Activated CD4-positive, alpha-beta T cell treated with anti-CD3 and anti-CD28 coated beads, Interleukin-2, amount 10 ng/mL, durations not matched to agents 24 days and 14 days (primary cell): ENCODE results near the gene NFIA. TPM values are rescaled to one million over a fixed set of nuclear protein-coding genes. Genes with fewer than 3 reads are reported as not detected.

ENCODE experiments used
- DNase-seq: peaks from one replicate; pipeline ENCODE4 v3.0.0; 2022
- H3K27ac Mint-ChIP-seq: one replicate; pipeline ENCODE4 v1.8.0; 2022; ENCODE audit warnings: mild to moderate bottlenecking, mixed read lengths
- H3K27me3 Mint-ChIP-seq: one replicate; pipeline ENCODE4 v1.8.0; 2022; ENCODE audit warnings: mixed read lengths
- H3K36me3 Mint-ChIP-seq: one replicate; pipeline ENCODE4 v1.8.0; 2022; ENCODE audit warnings: low read depth, mild to moderate bottlenecking, mixed read lengths
- H3K4me1 Mint-ChIP-seq: one replicate; pipeline ENCODE4 v1.8.0; 2021; ENCODE audit warnings: mixed read lengths
- H3K4me3 Mint-ChIP-seq: one replicate; pipeline ENCODE4 v1.8.0; 2022; ENCODE audit warnings: mild to moderate bottlenecking, moderate library complexity, mixed read lengths
- H3K9me3 Mint-ChIP-seq: one replicate; pipeline ENCODE4 v1.8.0; 2021; ENCODE audit warnings: mixed read lengths
- intact Hi-C: fragments of 100-400 bp; cut with micrococcal nuclease; formaldehyde crosslinking; loops from one replicate; pipeline ENCODE4 v1.15.1; 2023
- total RNA-seq: library from RNA; stranded (reverse); gene quantifications from 2 replicates; pipeline ENCODE4 v1.2.3, GENCODE V29; 2022

NFIA gene
- total RNA-seq, 1 donor from 2014 or later: 0.63 TPM

DNA sequence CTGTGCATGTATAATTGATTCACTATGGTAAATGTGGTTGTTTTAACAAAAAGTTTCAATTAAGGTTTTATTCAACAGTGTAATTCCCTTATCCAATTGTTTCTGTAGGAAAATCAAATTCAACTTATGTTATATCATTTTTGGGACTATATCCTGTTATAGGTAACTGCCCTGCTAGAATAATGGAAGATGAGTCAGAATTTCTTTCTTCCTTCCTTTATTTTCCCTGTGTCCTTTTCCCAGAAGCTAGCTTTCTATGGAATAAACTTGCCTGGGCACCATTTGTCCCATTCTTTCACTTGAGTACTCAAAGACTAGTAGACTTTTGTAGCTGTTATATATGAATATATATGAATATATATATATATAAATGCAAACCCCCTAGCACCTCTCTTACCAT, 341.3 kb downstream of the NFIA start:
- Mint-ChIP-seq H3K27me3 (peaks cover 14% of the 10 kb centered on the region), H3K4me3 (no peak overlapping the region), H3K4me1 (no peaks in the 10 kb centered on the region), H3K36me3 (no peaks in the 10 kb centered on the region), H3K9me3 (no peaks in the 10 kb centered on the region), H3K27ac (no peak overlapping the region)
- DNase-seq: no peak
- intact Hi-C loops: no loop called here

DNA sequence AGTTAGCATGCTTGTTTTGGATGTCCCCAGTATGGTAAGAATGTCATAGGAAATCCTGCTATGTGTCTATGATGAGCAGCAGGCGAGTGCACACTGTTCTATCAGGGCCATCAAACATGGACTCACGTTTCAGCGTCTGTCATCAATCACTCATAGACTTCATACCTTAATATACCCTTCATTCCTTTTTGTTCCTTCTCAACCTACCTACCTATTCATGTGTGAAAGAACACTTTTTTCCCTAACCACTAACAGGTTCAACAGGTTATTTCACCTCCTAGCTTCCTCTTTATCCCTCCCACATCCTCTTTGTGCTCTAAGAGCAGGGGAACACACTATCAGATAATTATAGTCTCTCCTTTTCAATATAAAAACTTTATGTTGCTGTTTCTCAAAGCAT, 342.0 kb downstream of the NFIA start:
- no peak for DNase-seq
- peaks cover 18% of the 10 kb centered on the region for H3K27me3 Mint-ChIP-seq
- H3K4me3 Mint-ChIP-seq: no peak overlapping the region
- H3K9me3 Mint-ChIP-seq: no peaks in the 10 kb centered on the region
- intact Hi-C loops: no loop called here
- no peak overlapping the region for H3K27ac Mint-ChIP-seq
- H3K4me1 Mint-ChIP-seq: no peaks in the 10 kb centered on the region
- H3K36me3 Mint-ChIP-seq: no peaks in the 10 kb centered on the region

DNA sequence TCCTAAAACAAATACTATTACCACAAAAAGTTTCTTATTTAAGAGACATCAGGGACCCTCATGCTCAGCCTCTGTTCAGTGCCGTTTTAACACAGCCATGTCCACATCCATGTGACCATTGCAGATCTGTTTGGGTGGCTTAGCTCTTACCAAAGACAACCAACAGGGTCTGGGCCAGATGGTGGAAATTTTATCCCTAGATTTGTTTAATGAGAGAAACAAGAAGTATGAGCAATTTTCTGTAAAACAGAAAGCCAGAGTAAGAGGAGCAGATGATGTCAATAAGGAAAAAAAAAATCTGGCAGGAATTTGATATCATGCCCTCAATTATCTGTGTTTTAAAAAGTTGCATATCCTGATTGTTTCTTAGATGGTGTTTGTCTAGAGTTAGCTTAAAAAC, 342.7 kb downstream of the NFIA start:
- intact Hi-C loops: no loop called here
- DNase-seq: no peak
- no peak overlapping the region for H3K4me3 Mint-ChIP-seq
- no peaks in the 10 kb centered on the region for H3K9me3 Mint-ChIP-seq
- H3K27me3 Mint-ChIP-seq: peaks cover 18% of the 10 kb centered on the region
- H3K36me3 Mint-ChIP-seq: no peaks in the 10 kb centered on the region
- H3K4me1 Mint-ChIP-seq: no peaks in the 10 kb centered on the region
- H3K27ac Mint-ChIP-seq: no peak overlapping the region

DNA sequence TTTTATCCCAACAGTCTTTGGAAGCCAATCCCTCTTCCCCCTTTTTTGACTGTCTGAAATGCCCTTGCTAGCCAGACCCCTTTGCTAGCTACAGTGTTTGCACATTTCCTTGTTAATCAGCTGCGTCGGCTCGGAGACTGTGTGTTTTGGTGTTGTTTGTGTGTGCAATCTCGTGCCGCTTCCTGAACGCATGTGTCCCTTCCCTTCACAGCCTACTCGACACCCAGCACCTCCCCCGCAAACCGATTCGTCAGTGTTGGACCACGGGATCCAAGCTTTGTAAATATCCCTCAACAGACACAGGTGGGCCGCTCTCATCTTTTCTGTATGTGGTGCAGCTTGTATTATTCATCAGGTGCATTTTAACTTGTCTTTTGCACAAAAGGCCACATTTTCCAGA, 343.9 kb downstream of the NFIA start:
- H3K36me3 Mint-ChIP-seq: no peaks in the 10 kb centered on the region
- DNase-seq: no peak
- H3K4me3 Mint-ChIP-seq: no peak overlapping the region
- peaks cover 18% of the 10 kb centered on the region for H3K27me3 Mint-ChIP-seq
- H3K9me3 Mint-ChIP-seq: no peaks in the 10 kb centered on the region
- H3K27ac Mint-ChIP-seq: no peak overlapping the region
- H3K4me1 Mint-ChIP-seq: no peaks in the 10 kb centered on the region
- intact Hi-C loops: no loop called here

DNA sequence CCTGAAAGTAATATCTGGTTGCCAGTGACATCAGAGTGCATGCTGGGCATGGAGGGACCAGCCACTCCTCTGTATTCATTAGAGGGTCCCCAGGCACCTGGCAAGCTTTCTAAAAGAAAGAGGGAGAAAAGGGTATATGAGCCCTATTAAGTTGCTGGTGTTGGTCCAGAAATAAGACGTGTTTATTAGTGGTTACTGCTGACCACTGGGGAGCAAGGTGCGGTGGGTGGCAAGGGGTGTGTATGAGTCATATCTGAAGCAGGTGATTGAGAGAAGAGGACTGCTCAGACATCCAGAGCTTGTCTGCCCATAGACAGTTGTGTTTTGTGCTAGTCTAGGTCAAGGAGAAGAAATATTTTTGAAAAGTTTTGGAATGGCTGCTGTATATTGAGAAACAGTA, 344.5 kb downstream of the NFIA start:
- H3K36me3 Mint-ChIP-seq: no peaks in the 10 kb centered on the region
- DNase-seq: no peak
- H3K27ac Mint-ChIP-seq: no peak overlapping the region
- intact Hi-C loops: no loop called here
- no peak overlapping the region for H3K4me3 Mint-ChIP-seq
- peaks cover 18% of the 10 kb centered on the region for H3K27me3 Mint-ChIP-seq
- H3K9me3 Mint-ChIP-seq: no peaks in the 10 kb centered on the region
- H3K4me1 Mint-ChIP-seq: no peaks in the 10 kb centered on the region

DNA sequence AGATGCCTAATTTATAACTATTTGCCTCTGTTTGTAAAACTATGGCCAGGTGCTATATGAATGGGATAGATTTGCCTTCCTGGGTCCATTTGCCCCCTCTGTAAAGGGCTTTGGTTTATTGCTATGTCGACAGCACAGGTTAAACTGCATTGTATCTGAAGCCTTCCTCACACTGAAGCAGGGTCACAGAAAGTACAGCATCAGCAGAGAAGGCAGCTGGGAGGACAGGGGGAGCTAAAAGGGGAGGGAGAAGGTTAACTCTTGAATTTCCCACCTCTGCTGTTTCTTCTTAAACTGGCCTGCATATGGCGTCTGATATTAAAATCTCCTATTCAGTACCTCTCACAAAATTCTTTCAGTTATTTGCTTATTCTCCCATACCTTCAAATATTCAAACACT, 345.1 kb downstream of the NFIA start:
- no peak overlapping the region for H3K4me3 Mint-ChIP-seq
- no peaks in the 10 kb centered on the region for H3K4me1 Mint-ChIP-seq
- peaks cover 22% of the 10 kb centered on the region for H3K27me3 Mint-ChIP-seq
- DNase-seq: no peak
- no peaks in the 10 kb centered on the region for H3K36me3 Mint-ChIP-seq
- no peaks in the 10 kb centered on the region for H3K9me3 Mint-ChIP-seq
- no peak overlapping the region for H3K27ac Mint-ChIP-seq
- intact Hi-C loops: no loop called here

DNA sequence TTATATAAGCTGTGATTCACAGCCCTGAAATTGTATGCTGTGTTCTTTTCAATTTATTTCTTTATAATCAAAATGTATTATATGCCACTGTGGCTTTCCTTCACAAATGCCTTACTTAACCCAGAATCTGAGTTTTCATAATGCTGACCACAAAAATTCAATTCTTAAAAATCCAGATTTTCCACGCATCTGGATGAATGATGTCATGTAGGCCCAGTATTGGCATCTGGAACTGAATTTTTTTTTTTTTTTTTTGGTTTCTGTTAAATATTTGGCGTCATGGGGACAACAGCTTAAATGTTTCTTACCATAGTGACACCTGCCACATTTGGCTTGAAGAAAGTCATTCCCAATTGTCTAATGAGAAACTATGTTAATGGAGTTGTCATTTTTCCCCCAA, 345.8 kb downstream of the NFIA start:
- H3K9me3 Mint-ChIP-seq: no peaks in the 10 kb centered on the region
- H3K27me3 Mint-ChIP-seq: peaks cover 26% of the 10 kb centered on the region
- no peak for DNase-seq
- no peak overlapping the region for H3K4me3 Mint-ChIP-seq
- H3K36me3 Mint-ChIP-seq: no peaks in the 10 kb centered on the region
- intact Hi-C loops: no loop called here
- no peaks in the 10 kb centered on the region for H3K4me1 Mint-ChIP-seq
- H3K27ac Mint-ChIP-seq: no peak overlapping the region

DNA sequence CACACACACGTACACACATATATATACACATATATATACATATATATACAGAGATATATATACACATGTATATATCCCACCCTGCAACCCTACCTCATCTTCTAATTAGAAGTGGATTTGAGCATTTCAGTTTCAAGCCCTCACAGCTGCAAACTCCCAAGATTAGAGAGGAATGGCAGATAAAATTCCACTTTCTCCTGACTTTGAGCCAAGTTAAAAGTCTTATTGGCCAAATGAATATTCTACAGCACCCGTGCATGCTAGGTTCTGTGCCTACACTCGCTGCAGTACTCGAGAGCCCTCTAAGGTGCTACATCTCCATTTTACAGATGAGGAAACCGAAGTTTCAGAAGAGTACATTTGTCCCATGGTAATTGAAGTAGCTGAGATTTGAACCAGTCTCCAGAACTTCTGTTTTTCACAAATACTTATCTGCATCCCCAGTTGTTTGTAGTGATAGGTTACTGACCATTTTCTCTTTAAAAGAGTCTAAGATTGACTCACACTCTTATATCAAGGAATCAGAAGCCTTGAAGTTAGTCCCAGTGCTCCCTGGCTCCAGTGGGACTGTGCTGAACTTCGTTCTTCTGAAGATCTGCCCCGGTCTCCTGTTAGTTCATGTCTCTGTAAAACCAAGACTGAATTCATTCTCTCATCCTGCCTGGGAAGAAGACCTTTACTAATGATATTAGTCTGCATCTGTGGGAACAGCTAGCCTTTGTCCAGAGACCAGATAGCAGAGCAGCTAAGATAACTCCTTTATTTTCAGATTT, 350.4 kb downstream of the NFIA start:
- no peak overlapping the region for H3K27ac Mint-ChIP-seq
- H3K4me3 Mint-ChIP-seq: no peak overlapping the region
- H3K9me3 Mint-ChIP-seq: no peaks in the 10 kb centered on the region
- H3K27me3 Mint-ChIP-seq: peaks cover 16% of the 10 kb centered on the region
- intact Hi-C loops: no loop called here
- H3K36me3 Mint-ChIP-seq: no peaks in the 10 kb centered on the region
- no peak for DNase-seq
- no peaks in the 10 kb centered on the region for H3K4me1 Mint-ChIP-seq

DNA sequence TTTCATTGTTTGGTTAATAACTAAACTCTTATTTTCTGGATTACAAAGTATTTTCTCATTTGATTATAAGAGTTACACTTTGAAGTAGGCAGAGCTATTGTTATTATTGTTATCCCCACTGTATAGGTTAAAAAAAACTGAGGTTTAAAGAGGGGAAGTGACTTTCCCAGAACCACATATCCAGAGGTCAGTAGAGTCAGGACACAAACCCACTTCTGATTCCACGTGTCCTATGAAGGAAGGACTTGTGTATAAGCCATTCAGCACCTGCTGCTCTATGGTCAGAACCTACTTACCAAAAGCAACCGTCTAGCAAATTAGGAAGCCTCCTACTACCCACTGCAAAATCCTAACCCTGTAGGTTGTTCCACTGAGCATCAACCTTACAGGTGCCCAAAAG, 351.3 kb downstream of the NFIA start:
- H3K4me3 Mint-ChIP-seq: no peak overlapping the region
- H3K4me1 Mint-ChIP-seq: no peaks in the 10 kb centered on the region
- no peak overlapping the region for H3K27ac Mint-ChIP-seq
- intact Hi-C loops: no loop called here
- no peak for DNase-seq
- no peaks in the 10 kb centered on the region for H3K36me3 Mint-ChIP-seq
- peaks cover 16% of the 10 kb centered on the region for H3K27me3 Mint-ChIP-seq
- no peaks in the 10 kb centered on the region for H3K9me3 Mint-ChIP-seq

DNA sequence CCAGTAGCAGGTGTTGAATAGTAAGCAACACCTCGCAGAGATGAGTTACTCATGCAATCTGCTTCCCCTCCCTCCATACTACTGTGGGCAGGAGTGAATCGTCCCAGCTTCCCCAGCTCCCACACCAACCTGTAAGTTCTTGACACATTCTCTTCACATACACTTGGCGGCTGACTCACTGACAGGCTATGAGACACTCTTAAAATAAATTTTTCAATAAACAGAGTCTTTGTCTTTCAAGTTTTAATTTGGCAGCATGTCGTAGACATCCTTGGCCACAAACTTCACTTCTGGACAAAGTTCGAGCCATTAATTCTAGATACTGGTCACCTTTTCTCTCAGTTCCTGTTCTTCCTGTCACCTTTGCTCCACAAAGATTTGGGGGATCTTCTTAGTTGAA, 351.9 kb downstream of the NFIA start:
- intact Hi-C loops: no loop called here
- H3K4me1 Mint-ChIP-seq: no peaks in the 10 kb centered on the region
- H3K27me3 Mint-ChIP-seq: peaks cover 13% of the 10 kb centered on the region
- H3K4me3 Mint-ChIP-seq: no peak overlapping the region
- DNase-seq: no peak
- no peak overlapping the region for H3K27ac Mint-ChIP-seq
- no peaks in the 10 kb centered on the region for H3K36me3 Mint-ChIP-seq
- H3K9me3 Mint-ChIP-seq: no peaks in the 10 kb centered on the region

DNA sequence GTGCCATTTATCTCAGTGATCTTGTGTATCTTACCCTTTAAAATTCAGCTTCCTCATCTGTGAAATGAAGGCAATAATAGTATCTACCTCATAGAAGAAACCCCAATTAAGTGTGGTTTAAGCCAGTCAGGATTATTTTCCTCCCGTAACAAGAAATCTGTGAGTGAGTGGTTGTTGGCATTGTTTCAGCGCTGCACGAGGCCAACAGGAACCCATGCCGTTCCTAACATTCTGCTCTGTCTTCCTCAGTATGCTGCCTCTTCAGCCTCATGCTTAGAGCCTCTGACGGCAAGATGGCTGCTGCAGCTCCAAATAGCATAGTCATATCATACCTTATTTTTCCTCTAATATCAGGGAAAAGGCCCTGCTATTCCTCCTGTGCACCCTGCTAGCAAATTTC, 352.9 kb downstream of the NFIA start:
- Mint-ChIP-seq H3K4me1 (no peaks in the 10 kb centered on the region), H3K4me3 (no peak overlapping the region), H3K27ac (no peak overlapping the region), H3K27me3 (peaks cover 8% of the 10 kb centered on the region), H3K9me3 (no peaks in the 10 kb centered on the region), H3K36me3 (no peaks in the 10 kb centered on the region)
- no peak for DNase-seq
- intact Hi-C loops: no loop called here

DNA sequence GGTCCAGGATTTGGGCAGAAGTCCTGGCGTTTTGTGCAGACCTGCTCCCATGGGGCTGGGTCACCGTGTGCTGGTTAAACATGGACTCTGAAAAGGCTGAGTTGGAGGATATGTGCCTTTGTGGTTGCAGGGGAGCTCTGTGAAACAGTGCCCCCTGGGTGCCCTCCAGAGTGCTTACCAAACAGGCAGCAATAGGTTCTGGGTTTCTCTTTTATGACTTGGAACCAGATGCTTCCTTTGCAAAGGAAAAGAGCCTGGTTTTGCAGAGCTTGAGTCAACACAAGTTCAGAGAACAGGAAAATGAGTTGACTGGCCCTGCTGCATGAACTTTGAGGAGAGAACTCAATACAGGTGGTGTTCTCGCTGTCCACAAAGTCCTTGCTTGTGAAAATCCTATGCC, 353.7 kb downstream of the NFIA start:
- no peak for DNase-seq
- Mint-ChIP-seq H3K27me3 (peaks cover 8% of the 10 kb centered on the region), H3K27ac (no peak overlapping the region), H3K9me3 (no peaks in the 10 kb centered on the region), H3K4me3 (no peak overlapping the region), H3K4me1 (no peaks in the 10 kb centered on the region), H3K36me3 (no peaks in the 10 kb centered on the region)
- intact Hi-C loops: no loop called here

DNA sequence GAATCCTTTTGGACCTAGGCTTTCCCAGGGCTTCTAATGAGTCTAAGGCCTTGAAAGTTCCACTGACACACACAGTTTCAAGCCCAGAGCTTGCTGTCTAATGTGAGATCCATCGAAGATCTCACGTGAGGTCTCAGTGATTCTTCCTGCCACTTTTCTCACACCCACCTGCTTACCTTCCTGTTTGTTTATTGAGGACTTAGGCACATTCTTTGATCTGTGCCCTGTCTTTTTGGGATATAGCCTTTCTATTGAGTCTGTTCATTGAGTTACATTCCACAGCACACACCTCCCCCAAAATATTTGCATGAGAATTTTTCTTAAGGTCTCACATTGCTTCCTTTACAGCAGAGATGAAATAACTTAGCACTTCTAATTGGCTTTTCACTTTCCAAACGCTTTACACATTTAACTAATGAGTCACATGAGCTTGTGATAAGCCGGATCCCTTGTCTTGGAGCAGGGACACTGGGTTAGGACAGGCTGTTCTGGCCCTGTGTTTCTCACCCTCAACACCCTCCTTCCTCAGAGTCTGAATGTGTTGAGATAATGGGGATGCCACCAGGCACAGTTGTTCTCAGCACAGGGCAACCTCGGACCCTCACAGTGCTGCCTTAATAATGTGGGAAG, 354.2 kb downstream of the NFIA start:
- H3K9me3 Mint-ChIP-seq: no peaks in the 10 kb centered on the region
- no peaks in the 10 kb centered on the region for H3K4me1 Mint-ChIP-seq
- no peak overlapping the region for H3K27ac Mint-ChIP-seq
- intact Hi-C loops: no loop called here
- H3K27me3 Mint-ChIP-seq: peaks cover 8% of the 10 kb centered on the region
- no peaks in the 10 kb centered on the region for H3K36me3 Mint-ChIP-seq
- H3K4me3 Mint-ChIP-seq: no peak overlapping the region
- no peak for DNase-seq

DNA sequence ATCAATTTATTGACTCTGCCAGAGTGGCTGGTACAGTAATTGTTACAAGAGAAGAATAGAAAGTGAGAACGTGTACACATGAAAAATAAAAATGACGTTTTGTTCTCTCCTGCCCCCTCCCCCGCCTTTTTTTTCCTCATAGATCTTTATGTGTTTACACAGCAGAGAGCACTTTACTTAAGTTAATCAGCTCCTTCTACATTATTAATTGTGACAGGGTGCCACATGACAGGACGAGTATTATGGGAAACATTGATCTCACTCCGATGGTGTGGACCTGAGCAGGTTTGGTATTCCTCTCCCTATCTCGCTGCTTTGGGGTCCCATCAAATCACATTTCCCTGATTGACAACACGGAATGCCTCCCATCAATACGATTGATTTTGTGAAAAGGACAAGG, 356.9 kb downstream of the NFIA start:
- no peak overlapping the region for H3K4me3 Mint-ChIP-seq
- H3K9me3 Mint-ChIP-seq: no peaks in the 10 kb centered on the region
- DNase-seq: no peak
- intact Hi-C loops: no loop called here
- no peaks in the 10 kb centered on the region for H3K36me3 Mint-ChIP-seq
- H3K4me1 Mint-ChIP-seq: no peaks in the 10 kb centered on the region
- no peak overlapping the region for H3K27ac Mint-ChIP-seq
- no peaks in the 10 kb centered on the region for H3K27me3 Mint-ChIP-seq

DNA sequence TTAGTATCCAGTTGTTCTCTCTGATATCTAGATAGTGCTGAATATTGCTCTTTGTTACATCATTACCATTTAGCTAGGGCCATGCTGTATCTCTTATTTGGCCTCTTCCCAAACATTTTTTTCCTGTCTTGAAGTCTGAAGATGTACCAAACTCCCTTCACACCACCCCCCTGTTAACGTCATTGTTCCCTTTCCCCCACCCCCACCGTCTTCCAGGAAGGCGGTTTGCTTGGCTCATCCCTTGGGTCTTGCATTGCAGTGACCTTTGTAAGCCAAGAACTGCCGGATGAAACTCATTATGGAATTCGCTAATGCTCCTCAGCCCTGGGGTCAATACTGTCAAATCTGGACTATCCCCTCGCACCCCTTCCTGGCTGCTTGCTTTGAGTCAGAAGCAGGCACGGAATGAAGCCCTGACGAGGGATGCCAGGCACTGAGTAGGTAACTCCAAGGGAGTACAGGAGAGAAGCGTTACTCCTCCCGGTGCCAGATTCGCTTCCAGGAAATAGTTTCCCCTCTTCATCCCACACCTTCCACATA, 359.4 kb downstream of the NFIA start:
- DNase-seq: no peak
- Mint-ChIP-seq H3K27ac (no peak overlapping the region), H3K27me3 (peaks cover 1% of the 10 kb centered on the region), H3K4me3 (no peak overlapping the region), H3K4me1 (no peaks in the 10 kb centered on the region), H3K36me3 (no peaks in the 10 kb centered on the region), H3K9me3 (no peaks in the 10 kb centered on the region)
- intact Hi-C loops: no loop called here
